GM21576 (cell line): ENCODE results near the gene BICDL1.
"Not testable (repeated sequence)": the region's sequence is repeated elsewhere in the genome, so short reads cannot be mapped to it uniquely, and the experiment has no call there.

Experiments used
- ATAC-seq: cut with Tn5 transposase; IDR thresholded peaks from one replicate; pipeline ENCODE4 v1.9.1; 2021; ENCODE audit warnings: mild to moderate bottlenecking, moderate library complexity; ENCODE audit not compliant: unreplicated experiment

Gene BICDL1, protein sequence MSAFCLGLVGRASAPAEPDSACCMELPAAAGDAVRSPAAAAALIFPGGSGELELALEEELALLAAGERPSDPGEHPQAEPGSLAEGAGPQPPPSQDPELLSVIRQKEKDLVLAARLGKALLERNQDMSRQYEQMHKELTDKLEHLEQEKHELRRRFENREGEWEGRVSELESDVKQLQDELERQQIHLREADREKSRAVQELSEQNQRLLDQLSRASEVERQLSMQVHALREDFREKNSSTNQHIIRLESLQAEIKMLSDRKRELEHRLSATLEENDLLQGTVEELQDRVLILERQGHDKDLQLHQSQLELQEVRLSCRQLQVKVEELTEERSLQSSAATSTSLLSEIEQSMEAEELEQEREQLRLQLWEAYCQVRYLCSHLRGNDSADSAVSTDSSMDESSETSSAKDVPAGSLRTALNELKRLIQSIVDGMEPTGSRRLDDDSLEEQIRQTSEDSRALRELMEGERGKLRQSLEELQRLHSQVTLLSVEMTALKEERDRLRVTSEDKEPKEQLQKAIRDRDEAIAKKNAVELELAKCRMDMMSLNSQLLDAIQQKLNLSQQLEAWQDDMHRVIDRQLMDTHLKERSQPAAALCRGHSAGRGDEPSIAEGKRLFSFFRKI

GRCh38 chr12:119988472-119989360 lies at the start of gene BICDL1:
TSS of gene BICDL1 (plus strand) at chr12:119989236. CDS start at chr12:119989869, 633 bp downstream.
- peak; percentile 83 for ATAC-seq

- no peak for ATAC-seq
Measured at GRCh38 chr12:119940897-119941296, 48.1 kb upstream of the BICDL1 start.

- no peak for ATAC-seq
Measured at GRCh38 chr12:119942386-119942785, 46.6 kb upstream of the BICDL1 start.

DNA sequence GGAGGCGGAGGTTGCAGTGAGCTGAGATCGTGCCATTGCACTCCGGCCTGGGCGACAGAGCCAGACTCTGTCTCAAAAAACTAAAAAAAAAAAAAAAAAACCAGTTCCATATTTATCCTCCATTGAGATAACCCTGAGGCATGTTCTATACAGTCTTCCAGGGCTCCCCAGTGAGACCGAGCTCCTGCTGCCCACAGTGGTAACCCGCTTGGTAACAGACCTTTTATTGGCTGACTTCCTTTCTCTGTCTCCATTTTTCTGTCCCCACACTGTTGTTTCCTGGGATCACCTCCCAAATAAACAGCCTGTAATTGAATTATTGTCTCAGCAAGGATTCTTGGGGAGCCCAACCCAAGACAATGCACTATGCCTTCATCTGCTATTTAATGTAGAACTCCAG lies 42.8 kb upstream of the BICDL1 start:
- ATAC-seq, result no peak

- ATAC-seq, result no peak
Measured at GRCh38 chr12:119949145-119949544, 39.9 kb upstream of the BICDL1 start.

DNA sequence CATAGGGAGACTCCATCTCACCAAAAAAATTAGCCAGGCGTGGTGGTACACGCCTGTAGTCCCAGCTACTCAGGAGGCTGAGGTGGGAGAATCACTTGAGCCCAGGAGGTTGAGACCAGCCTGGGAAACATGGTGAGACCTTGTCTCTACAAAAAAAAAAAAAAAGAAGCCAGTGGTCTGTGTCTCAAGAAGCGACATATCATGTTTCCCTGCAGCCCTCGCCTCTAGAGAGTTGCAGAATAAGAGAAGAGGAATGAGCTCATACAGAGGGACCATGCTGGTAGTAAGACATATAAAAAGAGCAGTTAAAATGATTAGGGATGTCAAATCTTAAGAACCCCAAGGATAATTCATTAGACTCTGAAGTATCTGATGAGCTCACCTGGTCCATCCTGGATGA lies 39.4 kb upstream of the BICDL1 start:
- no peak for ATAC-seq

DNA sequence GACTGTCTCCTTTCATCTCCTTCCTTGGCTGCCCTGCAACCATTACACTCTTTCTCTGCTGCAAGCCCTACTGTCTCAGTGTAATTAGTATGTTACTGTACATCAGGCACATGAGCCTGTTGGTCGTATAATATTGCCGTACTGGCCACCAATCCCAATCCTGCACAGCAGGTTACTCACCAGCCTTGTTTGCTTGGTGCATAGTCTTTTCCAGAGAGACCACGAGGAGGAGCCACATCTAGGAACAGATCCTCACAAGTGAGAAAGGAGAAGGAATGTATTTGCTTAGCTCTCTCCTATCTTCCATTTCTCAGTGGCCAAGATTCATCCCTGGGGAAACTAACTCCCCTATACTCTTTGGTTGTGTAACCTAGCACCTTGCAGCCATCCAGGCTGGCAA lies 33.0 kb upstream of the BICDL1 start:
- no peak for ATAC-seq

- ATAC-seq, result no peak
Measured at GRCh38 chr12:119957135-119957534, 31.9 kb upstream of the BICDL1 start.

DNA sequence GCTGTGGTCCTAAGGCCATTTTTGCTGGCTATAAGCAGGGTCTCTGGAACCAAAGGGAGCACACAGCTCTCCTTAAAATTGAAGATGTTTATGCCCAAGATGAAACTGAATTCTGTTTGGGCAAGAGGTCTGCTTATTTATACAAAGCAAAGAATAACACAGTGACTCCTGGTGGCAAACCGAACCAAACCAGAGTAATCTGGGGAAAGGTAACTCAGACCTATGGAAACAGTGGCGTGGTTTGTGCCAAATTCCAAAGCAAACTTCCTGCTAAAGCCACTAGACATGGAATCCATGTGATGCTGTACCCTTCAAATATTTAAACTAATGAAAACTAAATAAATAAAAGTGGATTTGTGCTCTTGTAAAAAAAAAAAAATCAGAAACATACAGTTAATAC lies 29.6 kb upstream of the BICDL1 start:
- ATAC-seq, result no peak

DNA sequence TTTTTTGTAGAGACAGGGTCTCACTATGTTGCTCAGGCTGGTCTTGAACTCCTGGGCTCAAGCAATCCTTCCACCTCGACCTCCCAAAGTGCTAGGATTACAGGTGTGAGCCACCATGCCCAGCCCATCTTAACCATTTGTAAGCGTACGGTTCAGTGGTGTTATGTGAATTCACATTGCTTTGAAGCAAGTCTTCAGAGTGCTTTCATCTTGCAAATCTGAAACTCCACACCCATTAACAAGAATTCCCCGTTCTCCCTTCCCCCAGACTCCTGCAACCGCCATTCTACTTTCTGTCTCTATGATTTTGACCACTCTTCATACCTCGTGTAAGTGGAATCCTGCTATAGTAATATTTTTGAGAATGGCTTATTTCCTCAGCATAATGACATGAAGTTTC lies 24.9 kb upstream of the BICDL1 start:
- no peak for ATAC-seq

DNA sequence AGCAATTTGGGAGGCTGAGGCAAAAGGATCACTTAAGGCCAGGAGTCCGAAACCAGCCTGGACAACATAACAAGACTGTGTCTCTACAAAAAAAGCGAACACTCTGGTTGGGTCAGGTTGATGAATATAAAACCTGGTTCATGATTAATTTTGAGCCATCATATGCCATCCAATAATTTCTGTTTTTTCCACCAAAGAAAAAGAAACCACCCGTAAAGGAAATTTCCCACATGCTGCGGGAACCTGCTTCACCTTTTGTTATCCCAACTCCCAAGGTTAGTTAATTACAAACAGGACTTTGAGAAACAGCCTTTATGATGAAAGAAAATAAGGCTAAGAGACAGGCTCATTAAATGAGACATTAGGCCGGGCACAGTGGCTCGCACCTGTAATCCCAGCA lies 24.1 kb upstream of the BICDL1 start:
- no peak for ATAC-seq

DNA sequence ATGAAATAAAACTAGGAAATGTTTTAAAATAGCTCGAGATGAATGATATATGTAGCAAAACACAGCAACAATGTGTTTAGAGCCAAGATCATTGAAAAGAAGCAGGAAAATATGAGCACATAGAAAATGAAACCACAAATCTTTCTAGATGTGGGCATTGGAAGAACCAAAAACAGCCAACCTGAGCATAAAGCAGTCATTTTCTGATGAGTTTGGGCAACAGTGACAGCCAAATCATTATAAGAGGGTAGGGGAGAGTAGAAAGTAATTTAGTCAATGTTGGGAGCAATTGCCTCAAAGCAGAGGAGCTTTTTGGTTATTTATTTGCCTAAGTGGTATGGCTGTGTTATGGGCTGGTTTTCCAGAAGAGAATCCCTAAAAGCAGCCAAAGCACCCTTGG lies 8.8 kb upstream of the BICDL1 start:
- ATAC-seq, result no peak

DNA sequence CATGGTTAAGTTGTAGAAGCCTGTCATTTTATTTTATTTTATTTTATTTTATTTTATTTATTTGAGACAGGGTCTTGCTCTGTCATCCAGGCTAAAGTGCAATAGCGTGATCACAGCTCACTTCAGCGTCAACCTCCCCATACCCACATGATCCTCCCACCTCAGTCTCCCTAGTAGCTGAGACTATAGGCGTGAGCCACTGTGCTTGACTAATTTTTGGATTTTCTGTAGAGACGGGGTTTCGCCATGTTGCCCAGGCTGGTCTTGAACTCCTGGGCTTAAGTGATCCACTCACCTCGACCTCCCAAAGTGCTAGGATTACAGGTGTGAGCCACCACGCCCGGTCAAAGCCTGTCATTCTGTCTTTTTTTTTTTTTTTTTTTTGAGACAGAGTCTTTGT lies 8.3 kb upstream of the BICDL1 start:
- ATAC-seq, result not testable (repeated sequence)

DNA sequence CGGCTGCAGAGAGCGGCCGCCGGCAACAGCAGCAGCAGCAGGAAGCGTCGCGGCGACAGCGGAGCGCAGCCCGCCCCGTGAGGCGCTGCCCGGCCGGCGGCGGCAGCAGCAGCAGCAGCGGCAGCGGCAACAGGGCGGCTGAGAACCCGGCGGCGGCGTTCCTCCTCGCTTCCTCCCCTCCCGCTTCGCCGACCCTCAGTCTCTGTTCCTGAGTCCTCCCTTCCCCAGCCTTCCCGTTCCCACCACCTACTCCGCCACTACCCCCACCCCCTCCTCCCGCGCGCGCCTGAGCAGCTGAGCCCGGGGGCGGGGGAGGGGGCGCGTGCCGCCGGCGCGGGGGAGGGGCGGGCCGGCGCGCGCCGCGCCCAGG lies 310 bp downstream of the BICDL1 start:
- peak; percentile 24 for ATAC-seq

GRCh38 chr12:119989731-119990381 lies 820 bp downstream of the BICDL1 start:
- ATAC-seq, result peak; percentile 31

- ATAC-seq, result no peak
Measured at GRCh38 chr12:119990382-119990874, 1.4 kb downstream of the BICDL1 start.

DNA sequence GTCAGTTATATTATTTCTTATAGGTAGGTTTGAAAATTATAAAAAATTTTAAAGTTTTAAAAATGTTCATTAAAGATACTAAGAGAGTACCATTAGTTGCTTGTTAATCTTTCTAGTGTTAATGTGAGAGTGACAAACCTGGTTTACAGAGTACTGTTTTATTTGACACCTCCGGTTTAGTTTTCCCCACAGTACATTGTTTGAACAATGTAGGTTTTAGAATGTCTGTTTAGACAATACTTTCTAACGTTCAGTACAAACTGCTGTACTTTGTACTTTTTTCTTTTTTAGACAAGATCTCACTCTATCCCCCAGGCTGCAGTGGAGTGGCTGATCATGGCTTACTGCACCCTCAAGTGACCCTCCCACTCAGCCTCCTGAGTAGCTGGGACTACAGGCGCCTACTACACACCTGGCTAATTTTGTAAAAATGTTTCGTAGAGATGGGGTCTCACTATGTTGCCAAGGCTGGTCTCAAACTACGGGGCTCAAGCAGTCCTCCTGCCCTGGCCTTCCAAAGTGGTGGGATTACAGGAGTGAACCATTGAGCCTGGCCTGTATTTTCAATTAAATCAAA lies 3.2 kb downstream of the BICDL1 start:
- ATAC-seq, result no peak

GRCh38 chr12:119994892-119995658 lies 6.0 kb downstream of the BICDL1 start:
- ATAC-seq, result no peak

DNA sequence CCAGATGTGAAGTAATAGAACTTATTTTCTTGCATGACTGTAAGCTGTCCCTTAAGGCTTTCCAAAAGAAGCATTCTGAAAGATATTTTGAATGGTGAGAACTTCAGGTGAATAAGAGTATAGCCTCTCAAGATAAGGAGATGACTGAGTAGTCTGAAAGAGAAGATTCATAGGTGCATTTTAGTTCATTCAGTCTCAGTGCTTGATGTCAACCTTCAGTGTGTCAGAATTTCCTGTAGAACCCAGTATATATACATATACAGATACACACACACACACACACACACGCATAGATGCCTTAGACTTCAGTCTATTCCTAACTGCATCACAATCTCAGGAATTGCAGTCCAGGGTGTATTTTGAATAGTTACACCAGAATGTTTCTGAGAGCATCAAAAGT lies 7.4 kb downstream of the BICDL1 start:
- no peak for ATAC-seq
